NCI-H526 (cell line): ENCODE results near the gene FIBIN.

Experiments used
- DNase-seq, 2 experiments: peaks; one replicate each; lab custom pipeline; 2025; lab: John Stamatoyannopoulos, UW

FIBIN gene

GRCh38 chr11:27022659-27023251, 28.8 kb downstream of the FIBIN start:
- no peak for DNase-seq

- no peak for DNase-seq
These were observed 31.0 kb downstream of the FIBIN start for GRCh38 chr11:27024865-27025264.

- peak in 1 of 2 experiments; percentile 11 for DNase-seq
These were observed 31.5 kb downstream of the FIBIN start for GRCh38 chr11:27025312-27025955.

- DNase-seq: no peak
These were observed 32.2 kb downstream of the FIBIN start for GRCh38 chr11:27025957-27026733.

DNA sequence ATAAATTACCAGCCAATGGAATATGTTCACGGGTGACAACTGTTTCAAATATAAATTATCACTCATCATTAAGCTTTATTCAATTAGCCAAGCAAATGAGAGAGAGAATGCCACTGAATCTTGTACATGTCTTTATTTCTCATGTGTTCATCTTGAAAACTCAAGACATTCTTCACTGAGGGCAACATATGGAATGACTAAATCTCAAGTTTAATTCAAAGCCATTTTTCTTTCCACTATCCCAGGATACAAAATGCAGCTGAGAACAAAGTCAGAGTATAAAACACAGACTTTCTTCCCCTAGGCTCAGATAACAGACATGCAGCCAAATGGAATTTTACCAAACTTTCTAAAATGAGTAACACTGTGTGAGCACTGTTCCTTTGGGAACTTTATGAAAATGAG, 34.7 kb downstream of the FIBIN start:
- no peak for DNase-seq

GRCh38 chr11:27029966-27030365, 36.1 kb downstream of the FIBIN start:
- DNase-seq: no peak

DNA sequence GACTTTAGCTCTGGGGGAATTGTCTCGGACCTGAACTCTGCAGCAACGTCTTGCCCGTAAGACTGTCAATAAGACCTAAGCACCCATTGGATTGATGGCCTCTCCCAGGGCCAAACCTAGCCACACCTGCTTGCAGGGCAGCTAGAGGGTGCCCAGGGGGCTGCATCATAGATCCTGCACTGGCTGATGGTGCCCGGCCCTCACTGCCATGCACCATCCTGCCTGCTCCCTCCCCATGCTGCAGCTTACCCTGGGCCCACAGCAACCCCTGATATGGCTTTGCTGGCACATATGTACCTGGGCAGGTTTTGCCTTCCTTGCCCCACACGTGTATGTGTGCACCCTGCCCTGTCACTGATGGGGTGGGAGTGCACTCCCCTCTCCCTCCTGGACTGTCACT, 37.8 kb downstream of the FIBIN start:
- no peak for DNase-seq

DNA sequence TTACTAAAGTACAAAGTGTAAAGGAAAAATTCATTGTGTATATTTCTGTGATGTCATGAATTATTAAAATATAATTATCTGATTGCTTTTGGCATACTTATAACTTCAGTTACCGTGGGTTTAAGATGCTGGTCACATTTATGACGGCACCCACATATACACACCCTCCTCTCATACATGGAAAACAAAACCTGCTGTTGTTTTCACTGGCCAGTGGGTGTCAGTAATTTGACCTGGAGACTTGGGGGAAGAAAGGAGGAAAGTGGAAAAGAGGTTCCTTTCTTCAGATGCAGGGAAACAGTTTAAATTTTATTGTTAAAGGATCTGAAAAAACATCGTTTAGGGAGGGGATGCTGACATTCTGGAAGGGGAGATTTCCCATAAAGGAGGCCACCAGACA, 46.0 kb downstream of the FIBIN start:
- DNase-seq: no peak

DNA sequence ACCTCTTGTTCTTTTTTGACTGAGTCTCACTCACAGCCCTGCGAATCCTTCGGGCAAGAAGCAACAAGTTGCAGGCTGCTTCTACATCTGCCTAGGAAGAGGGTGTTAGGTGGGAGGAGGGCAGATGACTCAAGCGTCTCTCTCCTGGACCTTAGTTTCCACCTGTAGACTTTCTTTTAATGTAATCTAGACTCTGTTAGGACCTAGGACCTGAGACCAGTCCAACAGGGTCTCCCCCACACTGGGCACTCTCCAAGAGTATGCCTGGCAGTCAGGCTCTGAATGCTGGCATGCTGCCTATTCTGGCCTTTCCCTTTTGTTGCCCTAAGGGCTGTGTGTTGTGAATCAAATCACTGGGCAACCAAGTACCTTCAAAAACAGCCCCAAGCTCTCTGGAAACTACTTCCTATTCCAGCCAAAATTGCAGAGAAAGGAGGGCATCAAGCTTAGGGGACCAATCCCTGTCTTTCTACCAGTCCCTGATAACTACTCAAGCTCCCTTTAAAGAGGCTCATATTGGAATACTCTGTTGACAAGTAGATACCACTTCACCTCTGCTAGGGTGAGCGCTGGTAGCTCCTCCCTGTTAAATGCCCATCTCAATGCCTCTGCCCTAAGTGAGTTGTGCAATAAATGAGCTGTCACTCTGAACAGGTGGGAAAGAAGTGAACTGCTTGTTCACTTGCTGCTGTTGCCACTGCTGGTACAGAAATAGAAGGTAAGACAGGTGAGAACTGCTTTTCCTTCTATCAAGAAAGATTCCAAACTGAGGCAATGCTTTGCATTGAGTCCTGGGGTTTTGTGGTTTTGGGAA, 46.6 kb downstream of the FIBIN start, which contains the start of gene BBOX1:
TSS of gene BBOX1 (plus strand) at position 514 of the 814 bp plus-strand sequence. CDS start 14,616 bp downstream, outside the sequence.
- no peak for DNase-seq

- peak in 1 of 2 experiments; percentile 27 for DNase-seq
These were observed 47.4 kb downstream of the FIBIN start for GRCh38 chr11:27041141-27041899.
